ENCODE results near the gene FAH.

GRCh38 chr15:80121546-80121945 is 31.3 kb upstream of the FAH start:
- no peak for TF ChIP-seq CTCF (IDR thresholded peaks at IDR 0.05)
- no peak for TF ChIP-seq POLR2AphosphoS5 (IDR thresholded peaks at IDR 0.05)
